Loucy (cell line): ENCODE measurements around the gene OSBPL8.

Experiments
- EZH2phosphoT487 ChIP-seq: fragments of 200-600 bp; IDR thresholded peaks from 2 replicates; pipeline ENCODE4 v1.6.1; 2018; ENCODE audit warnings: antibody characterized with exemption, mild to moderate bottlenecking, moderate library complexity, borderline replicate concordance
- TF ChIP-seq, protein P1 (sequence below): fragments of 200-600 bp; sonication (generic); conservative IDR thresholded peaks from 2 replicates; pipeline ENCODE4 v1.5.1; 2014; ENCODE audit warnings: mild to moderate bottlenecking, antibody characterized with exemption, low read length

DNA sequence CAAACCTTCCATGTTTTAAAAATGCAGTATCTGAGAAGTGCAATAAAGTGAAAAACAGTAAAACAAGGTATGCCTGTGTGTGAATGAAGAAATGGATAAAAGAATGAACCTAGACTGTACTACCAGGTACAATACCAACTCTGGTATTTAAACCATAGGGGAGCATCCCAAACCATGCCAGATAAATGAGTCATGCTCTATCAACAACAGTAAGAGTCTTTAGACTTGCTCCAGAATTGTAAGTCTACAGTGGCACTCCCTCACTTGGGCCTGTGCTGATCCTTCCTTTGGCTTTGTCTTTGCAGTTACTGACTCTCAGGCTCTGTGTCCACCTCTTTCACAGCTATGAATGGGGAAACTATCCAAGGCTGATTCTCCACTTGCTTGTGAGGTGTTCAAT lies 249.5 kb downstream of the OSBPL8 start:
- TF ChIP-seq, protein P1, sequence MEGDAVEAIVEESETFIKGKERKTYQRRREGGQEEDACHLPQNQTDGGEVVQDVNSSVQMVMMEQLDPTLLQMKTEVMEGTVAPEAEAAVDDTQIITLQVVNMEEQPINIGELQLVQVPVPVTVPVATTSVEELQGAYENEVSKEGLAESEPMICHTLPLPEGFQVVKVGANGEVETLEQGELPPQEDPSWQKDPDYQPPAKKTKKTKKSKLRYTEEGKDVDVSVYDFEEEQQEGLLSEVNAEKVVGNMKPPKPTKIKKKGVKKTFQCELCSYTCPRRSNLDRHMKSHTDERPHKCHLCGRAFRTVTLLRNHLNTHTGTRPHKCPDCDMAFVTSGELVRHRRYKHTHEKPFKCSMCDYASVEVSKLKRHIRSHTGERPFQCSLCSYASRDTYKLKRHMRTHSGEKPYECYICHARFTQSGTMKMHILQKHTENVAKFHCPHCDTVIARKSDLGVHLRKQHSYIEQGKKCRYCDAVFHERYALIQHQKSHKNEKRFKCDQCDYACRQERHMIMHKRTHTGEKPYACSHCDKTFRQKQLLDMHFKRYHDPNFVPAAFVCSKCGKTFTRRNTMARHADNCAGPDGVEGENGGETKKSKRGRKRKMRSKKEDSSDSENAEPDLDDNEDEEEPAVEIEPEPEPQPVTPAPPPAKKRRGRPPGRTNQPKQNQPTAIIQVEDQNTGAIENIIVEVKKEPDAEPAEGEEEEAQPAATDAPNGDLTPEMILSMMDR, result no peak
- TF ChIP-seq EZH2phosphoT487, result no peak
